ENCODE results near the gene CA11. TPM values are rescaled to one million over a fixed set of nuclear protein-coding genes. Genes with fewer than 3 reads are reported as not detected.

CA11 gene
- total RNA-seq, 1 donor from 2014 or later: 9.5 TPM

GRCh38 chr19:48672994-48673393 is 27.0 kb upstream of the CA11 start, which contains the start of gene NTN5:
NTN5 (minus strand) TSS chr19:48673017; CDS start chr19:48670986, 2,031 bp downstream.
- Histone ChIP-seq H3K27me3 (no peaks in the 10 kb centered on the region), H3K9me3 (no peaks in the 10 kb centered on the region), H3K27ac (no peak within 1 kb of the TSS), H3K4me1 (peaks cover 6% of the 10 kb centered on the region), H3K36me3 (no peaks in the 10 kb centered on the region), H3K4me3 (no peak within 1 kb of the TSS)
- TF ChIP-seq, protein P1, sequence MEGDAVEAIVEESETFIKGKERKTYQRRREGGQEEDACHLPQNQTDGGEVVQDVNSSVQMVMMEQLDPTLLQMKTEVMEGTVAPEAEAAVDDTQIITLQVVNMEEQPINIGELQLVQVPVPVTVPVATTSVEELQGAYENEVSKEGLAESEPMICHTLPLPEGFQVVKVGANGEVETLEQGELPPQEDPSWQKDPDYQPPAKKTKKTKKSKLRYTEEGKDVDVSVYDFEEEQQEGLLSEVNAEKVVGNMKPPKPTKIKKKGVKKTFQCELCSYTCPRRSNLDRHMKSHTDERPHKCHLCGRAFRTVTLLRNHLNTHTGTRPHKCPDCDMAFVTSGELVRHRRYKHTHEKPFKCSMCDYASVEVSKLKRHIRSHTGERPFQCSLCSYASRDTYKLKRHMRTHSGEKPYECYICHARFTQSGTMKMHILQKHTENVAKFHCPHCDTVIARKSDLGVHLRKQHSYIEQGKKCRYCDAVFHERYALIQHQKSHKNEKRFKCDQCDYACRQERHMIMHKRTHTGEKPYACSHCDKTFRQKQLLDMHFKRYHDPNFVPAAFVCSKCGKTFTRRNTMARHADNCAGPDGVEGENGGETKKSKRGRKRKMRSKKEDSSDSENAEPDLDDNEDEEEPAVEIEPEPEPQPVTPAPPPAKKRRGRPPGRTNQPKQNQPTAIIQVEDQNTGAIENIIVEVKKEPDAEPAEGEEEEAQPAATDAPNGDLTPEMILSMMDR (IDR thresholded peaks at IDR 0.05): no peak
- no peak for DNase-seq
- intact Hi-C loops (cut with DNase I): no loop called here
- no peak for ATAC-seq

GRCh38 chr19:48671446-48671995 is 25.5 kb upstream of the CA11 start:
- no peak for ATAC-seq
- intact Hi-C loops (cut with DNase I): no loop called here
- TF ChIP-seq, protein P1 (IDR thresholded peaks at IDR 0.05): no peak

GRCh38 chr19:48670699-48671445 is 24.9 kb upstream of the CA11 start:
- Histone ChIP-seq H3K9me3 (no peaks in the 10 kb centered on the region), H3K27ac (no peak overlapping the region), H3K27me3 (no peaks in the 10 kb centered on the region), H3K36me3 (no peaks in the 10 kb centered on the region), H3K4me3 (no peak overlapping the region), H3K4me1 (peaks cover 6% of the 10 kb centered on the region)
- ATAC-seq (no peak), DNase-seq (no peak)
- intact Hi-C loops (cut with DNase I): no loop called here
- TF ChIP-seq, protein P1 (IDR thresholded peaks at IDR 0.05): no peak

More at GRCh38 chr19:48671446-48671995, 25.5 kb upstream of the CA11 start:
- no peak for DNase-seq
- Histone ChIP-seq H3K27me3 (no peaks in the 10 kb centered on the region), H3K27ac (no peak overlapping the region), H3K9me3 (no peaks in the 10 kb centered on the region), H3K4me3 (no peak overlapping the region), H3K36me3 (no peaks in the 10 kb centered on the region), H3K4me1 (peaks cover 6% of the 10 kb centered on the region)

- intact Hi-C loops (cut with DNase I): no loop called here
- Histone ChIP-seq H3K27ac (no peak overlapping the region), H3K9me3 (no peaks in the 10 kb centered on the region), H3K4me3 (no peak overlapping the region), H3K36me3 (no peaks in the 10 kb centered on the region), H3K4me1 (no peaks in the 10 kb centered on the region), H3K27me3 (no peaks in the 10 kb centered on the region)
- ATAC-seq (no peak), DNase-seq (no peak)
- TF ChIP-seq, protein P1 (IDR thresholded peaks at IDR 0.05): no peak
These were observed 24.1 kb upstream of the CA11 start for GRCh38 chr19:48669903-48670668.

DNA sequence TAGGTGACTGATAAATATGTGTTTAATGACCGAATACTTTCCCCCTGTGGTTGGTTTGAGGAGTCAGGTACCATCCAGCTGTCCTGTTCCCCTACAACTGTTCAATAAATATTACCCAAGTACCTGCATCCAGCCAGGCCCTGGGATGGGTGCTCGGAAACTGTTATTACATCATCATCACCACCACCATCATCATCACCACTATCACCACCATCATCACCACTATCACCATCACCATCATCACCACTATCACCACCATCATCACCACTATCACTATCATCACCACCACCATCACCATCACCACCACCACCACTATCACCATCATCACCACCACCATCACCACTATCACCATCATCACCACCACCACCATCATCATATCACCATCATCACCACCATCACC is 22.8 kb upstream of the CA11 start:
- Histone ChIP-seq H3K4me1 (no peaks in the 10 kb centered on the region), H3K36me3 (no peaks in the 10 kb centered on the region), H3K27me3 (no peaks in the 10 kb centered on the region), H3K27ac (no peak overlapping the region), H3K9me3 (no peaks in the 10 kb centered on the region), H3K4me3 (no peak overlapping the region)
- no peak for ATAC-seq
- TF ChIP-seq, protein P1 (IDR thresholded peaks at IDR 0.05): no peak
- DNase-seq: no peak
- intact Hi-C loops (cut with DNase I): no loop called here

All from upper lobe of right lung (tissue), 1 donor.